DOHH2 (cell line): Measurements from ENCODE around the gene SH3D19.

Experiments used
- EZH2phosphoT487 ChIP-seq: fragments of 200-600 bp; sonication (generic); IDR thresholded peaks from 2 replicates; pipeline ENCODE4 v1.6.1; 2017; ENCODE audit warnings: borderline replicate concordance, mild to moderate bottlenecking, antibody characterized with exemption, low read length, moderate library complexity, mixed read lengths
- TF ChIP-seq, protein P1 (sequence below): fragments of 200-600 bp; sonication (generic); IDR thresholded peaks from one replicate; pipeline ENCODE4 v1.5.1; 2014; ENCODE audit warnings: antibody characterized with exemption, mild to moderate bottlenecking, low read depth, low read length; ENCODE audit not compliant: poor library complexity, severe bottlenecking

DNA sequence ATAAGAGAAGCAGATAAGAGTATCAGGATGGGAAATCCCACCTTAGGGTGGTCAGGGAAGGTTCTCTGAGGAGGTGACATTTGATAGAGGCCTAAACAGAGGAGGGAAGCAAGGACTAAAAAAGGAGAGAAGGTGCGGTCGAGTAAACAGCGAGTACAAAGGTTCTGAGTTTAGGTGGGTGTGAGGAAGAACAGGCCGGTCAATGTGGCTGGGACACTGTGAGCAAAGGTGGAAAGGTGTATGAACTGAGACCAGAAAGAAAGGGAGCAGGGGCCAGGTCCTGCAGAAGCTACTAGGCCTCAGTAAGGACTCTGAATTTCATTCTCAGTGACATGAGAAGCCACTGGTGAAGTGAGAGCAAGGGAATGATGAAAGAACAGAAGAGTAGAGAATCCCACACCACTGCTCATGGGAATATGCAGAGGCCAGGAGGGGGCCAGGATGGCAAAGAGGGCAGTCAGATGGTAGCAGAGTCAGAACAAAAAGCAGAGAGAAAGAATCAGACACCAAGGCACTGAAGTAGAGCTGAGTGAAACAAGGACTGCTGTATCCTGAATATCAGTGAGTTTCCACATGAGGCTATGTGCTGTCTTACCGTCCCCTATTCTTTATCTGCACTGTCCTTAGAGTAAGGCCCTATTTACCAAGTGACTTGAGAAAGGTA lies 30.4 kb downstream of the SH3D19 start:
- TF ChIP-seq, protein P1, sequence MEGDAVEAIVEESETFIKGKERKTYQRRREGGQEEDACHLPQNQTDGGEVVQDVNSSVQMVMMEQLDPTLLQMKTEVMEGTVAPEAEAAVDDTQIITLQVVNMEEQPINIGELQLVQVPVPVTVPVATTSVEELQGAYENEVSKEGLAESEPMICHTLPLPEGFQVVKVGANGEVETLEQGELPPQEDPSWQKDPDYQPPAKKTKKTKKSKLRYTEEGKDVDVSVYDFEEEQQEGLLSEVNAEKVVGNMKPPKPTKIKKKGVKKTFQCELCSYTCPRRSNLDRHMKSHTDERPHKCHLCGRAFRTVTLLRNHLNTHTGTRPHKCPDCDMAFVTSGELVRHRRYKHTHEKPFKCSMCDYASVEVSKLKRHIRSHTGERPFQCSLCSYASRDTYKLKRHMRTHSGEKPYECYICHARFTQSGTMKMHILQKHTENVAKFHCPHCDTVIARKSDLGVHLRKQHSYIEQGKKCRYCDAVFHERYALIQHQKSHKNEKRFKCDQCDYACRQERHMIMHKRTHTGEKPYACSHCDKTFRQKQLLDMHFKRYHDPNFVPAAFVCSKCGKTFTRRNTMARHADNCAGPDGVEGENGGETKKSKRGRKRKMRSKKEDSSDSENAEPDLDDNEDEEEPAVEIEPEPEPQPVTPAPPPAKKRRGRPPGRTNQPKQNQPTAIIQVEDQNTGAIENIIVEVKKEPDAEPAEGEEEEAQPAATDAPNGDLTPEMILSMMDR = no peak
- no peak for TF ChIP-seq EZH2phosphoT487
